GM21528 (cell line): Measurements from ENCODE around the gene USP6NL.
A peak's percentile ranks its signal among the peaks of the same experiment; 100 is the strongest.
"Not testable (repeated sequence)": the region's sequence is repeated elsewhere in the genome, so short reads cannot be mapped to it uniquely, and the experiment has no call there.

Source experiments
- ATAC-seq: cut with Tn5 transposase; IDR thresholded peaks from one replicate; pipeline ENCODE4 v1.9.1; 2021; ENCODE audit warnings: mild to moderate bottlenecking, moderate library complexity; ENCODE audit not compliant: unreplicated experiment, low FRiP score

Gene USP6NL

DNA sequence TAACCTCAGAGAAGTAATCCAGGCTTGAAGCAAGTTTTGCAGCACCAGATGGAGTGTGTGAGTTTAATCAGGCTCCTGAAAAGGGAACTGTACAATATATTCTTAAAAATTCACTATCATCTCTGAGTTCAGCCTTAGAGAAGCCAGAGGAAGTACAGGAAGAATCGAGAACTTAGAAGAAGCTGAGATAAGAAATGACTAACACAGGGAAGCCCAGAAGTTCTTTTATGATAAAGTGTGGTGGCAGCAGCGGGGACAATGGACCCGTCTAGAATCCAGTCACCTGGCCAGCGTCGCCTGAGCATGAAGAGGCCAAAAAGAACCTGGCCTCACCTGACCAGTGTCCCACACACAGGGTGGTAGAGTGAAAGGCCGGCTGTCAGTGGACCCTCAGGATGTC, 161.0 kb downstream of the USP6NL start:
- no peak for ATAC-seq

DNA sequence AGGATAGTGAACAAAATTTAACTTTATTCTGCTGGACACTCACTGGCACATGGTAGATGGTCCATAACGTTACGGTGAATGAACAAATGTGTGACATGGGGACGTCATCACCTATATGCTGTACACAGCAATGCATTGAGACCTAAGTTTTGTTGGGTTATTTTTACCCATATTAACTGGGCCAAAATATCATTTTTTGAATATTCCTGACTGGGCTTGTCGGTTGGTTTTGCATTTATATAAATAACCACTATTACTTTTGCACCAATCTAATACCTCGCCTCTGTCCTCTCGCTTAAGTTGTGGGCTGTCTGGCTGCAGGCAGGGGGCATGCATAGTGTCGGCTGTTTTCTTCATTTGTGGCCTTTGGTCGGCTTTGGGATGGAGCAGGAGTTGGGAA, 161.7 kb downstream of the USP6NL start:
- ATAC-seq, result no peak

GRCh38 chr10:11448545-11449244, 162.8 kb downstream of the USP6NL start:
- peak; percentile 89 for ATAC-seq

DNA sequence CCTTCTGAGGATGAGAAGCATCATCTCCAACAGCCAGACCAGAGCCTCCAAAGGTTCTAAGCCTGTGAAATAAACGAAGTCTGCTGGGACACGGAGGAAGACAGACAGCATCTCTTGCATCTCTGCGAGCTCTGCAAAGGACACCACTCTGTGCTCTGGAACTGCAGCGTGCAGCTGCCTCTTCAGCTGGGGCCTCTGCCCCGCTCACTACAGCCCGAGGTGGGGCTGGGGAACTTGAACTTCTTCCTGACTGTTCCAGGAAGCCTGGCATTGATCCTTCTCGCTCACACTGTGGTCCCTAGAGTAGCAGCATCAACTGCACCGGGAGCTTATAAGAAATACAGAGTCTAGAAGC, 163.3 kb downstream of the USP6NL start:
- ATAC-seq, result peak; percentile 52

DNA sequence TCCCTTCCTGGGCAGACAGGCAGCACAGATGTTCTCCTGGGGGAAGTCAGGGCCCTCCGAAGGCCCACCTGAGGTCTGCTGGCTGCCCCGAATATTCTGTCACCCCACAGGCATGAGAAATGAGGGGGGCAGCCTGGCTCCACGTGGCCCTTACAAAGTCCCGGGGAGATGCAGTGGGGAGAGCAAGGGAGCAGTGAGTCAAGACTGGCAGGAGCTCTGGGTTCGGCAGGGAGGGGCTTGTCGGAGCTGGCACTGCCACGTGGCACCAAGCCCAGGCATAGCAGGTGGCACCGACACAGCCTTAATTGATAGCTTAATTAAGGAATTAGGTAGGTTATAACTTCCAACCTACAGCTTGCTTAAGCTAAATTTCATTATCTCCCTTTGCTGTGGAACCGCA, 163.9 kb downstream of the USP6NL start:
- no peak for ATAC-seq

DNA sequence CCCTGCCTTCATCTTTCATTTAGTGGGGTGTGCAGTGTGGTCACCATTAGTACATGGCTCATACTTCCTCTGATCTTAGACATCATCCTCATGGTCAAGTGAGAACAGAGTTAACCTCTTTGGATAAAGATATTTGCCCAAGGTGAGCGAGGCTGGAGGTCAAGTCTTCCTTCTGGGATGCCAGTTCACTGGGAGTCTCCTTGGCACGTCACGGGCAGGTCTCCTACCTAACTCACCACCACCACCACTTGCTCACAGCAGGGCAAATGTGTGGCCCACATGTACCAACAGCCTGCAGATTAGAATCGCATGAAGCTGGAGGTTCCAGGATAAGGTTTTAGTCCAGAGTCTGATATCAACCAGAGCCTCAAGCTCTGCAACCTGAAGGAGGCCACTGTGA, 164.6 kb downstream of the USP6NL start:
- ATAC-seq, result no peak

GRCh38 chr10:11446133-11446532, 165.3 kb downstream of the USP6NL start:
- ATAC-seq, result no peak

GRCh38 chr10:11444531-11445228, 166.8 kb downstream of the USP6NL start:
- ATAC-seq, result no peak

DNA sequence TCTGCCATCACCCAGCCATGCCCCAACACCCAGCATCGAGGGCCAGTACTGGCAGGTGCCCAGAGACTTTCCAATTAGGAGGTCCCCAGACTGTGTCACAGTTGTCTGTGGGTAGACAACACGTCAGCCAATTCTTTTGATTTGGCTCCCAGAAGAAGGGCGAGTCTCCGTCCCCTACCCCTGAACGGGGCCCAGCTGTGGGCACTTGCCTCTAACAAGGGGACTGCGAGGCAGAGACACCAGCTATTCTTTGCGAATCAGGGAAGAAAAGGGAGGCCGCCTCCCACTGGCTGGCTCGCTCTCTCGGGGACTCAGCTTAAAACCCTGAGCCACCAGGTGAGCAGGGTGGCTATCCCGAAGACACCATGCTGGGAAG, 167.3 kb downstream of the USP6NL start:
- no peak for ATAC-seq

GRCh38 chr10:11443468-11444154, 167.8 kb downstream of the USP6NL start:
- ATAC-seq, result no peak

DNA sequence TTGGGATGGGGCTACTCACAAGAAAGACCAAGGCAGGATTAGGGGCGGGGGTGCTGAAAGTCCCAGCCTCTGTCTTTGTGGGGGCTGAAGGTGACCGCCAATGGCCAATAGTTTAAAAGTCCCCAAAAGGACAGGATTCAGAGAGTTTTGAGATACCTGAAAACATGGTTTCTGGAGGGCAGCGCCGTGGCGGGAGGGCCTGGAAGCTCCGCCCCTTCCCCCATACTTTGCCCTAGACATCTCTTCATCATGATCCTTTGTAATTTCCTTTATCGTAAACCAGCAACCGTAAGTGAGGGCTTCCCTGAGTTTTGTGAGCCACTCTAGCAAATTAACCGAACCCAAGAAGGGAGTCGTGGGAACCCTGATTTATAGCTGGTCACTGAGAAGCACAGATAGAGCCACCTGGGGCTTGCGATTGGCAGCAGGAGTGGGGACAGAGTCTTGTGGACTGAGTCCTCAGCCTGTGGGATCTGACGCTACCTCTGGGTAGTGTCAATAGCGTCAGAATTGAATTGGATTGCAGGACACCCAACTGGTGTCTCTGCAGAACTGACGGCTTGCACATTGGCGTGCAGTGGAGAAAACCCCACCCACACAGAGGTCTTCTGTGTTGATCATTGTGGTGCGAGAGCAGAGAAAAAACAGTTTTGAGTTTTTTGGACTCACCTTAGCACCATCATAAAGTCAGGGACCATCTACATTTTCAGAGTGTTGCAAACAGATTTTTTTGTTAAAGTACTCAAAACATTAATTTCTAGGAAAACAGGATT, 169.3 kb downstream of the USP6NL start:
- no peak for ATAC-seq

DNA sequence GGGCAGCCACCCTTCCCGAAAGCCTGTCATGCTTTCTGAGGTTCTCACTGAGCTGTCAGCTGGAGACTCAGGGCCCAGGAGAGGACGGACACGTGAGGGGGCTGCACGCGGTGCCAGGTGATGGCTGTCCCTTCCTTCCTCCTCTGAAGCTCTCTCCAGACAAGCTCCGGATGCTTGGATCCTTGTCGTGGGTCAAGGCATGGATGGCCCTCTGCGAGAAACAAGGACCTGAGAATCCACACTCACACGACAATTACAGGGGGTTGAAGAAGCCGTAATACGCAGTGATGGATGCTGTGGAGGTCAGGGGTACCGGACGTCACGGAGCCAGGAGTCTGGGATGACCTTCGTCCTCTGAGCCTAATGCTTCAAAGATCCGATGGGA, 170.3 kb downstream of the USP6NL start:
- no peak for ATAC-seq

- ATAC-seq, result no peak
Measured at GRCh38 chr10:11440250-11441150, 170.9 kb downstream of the USP6NL start.

- ATAC-seq, result no peak
Measured at GRCh38 chr10:11439523-11440053, 171.9 kb downstream of the USP6NL start.

DNA sequence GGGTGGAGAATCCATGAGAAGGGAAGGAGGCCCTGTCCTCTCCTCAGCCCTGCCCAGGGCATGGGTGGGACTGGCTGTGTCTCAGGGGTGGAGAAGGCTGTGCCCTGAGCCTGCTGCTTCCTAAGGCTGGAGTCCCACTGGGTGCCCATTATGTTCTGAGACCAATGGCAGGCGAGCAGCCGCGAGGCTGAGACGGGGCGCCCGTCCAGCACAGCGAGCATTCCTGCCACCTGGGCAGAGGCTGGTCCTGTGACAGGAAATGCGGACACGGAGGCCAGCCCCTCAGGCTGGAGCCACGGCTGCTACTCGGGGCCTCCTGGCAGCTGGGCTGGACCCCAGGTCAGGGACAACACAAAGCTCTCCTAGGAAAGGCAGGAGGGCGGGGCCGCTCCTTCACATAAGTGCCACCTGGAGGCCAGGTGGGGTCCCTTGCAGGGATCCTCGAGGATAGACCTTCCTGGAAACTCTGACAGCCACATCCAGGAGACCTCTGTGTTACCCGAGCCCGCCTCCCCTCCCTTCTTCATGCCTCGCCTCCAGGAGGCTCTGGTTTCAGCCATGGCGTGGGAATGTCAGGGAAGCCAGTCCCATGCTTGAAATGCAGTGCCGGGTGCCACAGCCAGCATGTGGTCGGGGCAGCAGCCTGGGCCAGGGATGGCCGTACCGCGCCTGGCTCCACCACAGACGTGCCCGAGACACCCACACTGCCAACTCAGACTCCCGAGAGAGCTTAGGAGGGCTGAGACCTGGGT, 173.9 kb downstream of the USP6NL start:
- no peak for ATAC-seq

- not testable (repeated sequence) for ATAC-seq
Measured at GRCh38 chr10:11436445-11436844, 175.0 kb downstream of the USP6NL start.

- no peak for ATAC-seq
Measured at GRCh38 chr10:11435581-11435981, 175.9 kb downstream of the USP6NL start.

- no peak for ATAC-seq
Measured at GRCh38 chr10:11434324-11434723, 177.1 kb downstream of the USP6NL start.

DNA sequence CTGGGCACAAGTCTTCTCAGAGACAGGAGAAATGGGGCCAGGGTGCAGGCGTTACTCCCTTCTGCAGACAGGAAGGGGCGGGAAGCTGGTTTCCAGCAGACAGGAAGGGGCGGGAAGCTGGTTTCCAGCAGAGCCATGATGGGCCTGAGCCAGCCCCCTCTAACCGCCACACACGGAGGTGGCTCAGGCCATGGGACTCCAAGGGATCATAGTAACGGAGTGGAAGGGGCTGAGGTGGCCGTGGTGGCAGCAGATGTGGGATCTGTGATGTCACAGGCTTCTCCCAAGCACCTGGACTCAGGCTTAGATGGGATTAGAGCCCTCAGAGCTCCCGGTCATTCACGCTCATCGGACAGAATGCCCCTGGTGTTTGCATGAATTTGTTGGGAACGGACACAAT, 177.8 kb downstream of the USP6NL start:
- no peak for ATAC-seq
